ENCODE results near the gene NDUFA7.

GRCh38 chr19:8329996-8330395 is 8.8 kb upstream of the NDUFA7 start:
- TF ChIP-seq OSR1 (CRISPR knock-in tag; IDR thresholded peaks at IDR 0.05) = no peak
- no peak for TF ChIP-seq PATZ1 (CRISPR knock-in tag; IDR thresholded peaks at IDR 0.05; ENCODE audit: borderline replicate concordance)
- TF ChIP-seq ZNF70 (CRISPR knock-in tag; IDR thresholded peaks at IDR 0.05) = no peak
- no peak for TF ChIP-seq PPARA (CRISPR knock-in tag; IDR thresholded peaks at IDR 0.05; ENCODE audit: borderline replicate concordance)
- no peak for TF ChIP-seq ZFP30 (CRISPR knock-in tag; IDR thresholded peaks at IDR 0.05)

Measured in SK-N-SH treated with all-trans-retinoic acid at 6 μM for 48 hours (cell line).